Body of pancreas (tissue), 4 donors: Measurements from ENCODE around the gene ACOT6.

Experiments used
- CTCF ChIP-seq, 7 experiments: fragments of 450-650 bp in 4 of 7; fragments of 200-600 bp in 3 of 7; sonication (generic) in 3 of 7; IDR thresholded peaks; one replicate each; pipeline ENCODE4 v1.5.1; 2016 to 2019; ENCODE audit warnings: antibody characterized with exemption in 7 of 7
- POLR2A ChIP-seq, 3 donors: fragments of 450-650 bp; IDR thresholded peaks; one replicate each; pipeline ENCODE4 v1.6.1; 2016; ENCODE audit warnings: antibody characterized with exemption in 3 of 3, mild to moderate bottlenecking in 2 of 3

GRCh38 chr14:73613419-73613963, 1.2 kb downstream of the ACOT6 start:
- TF ChIP-seq POLR2A (IDR thresholded peaks at IDR 0.05) (no peak), CTCF (IDR thresholded peaks at IDR 0.05) (no peak)
